GM18909 (cell line): ENCODE results near the gene PRSS3.
"Not testable (repeated sequence)": the region's sequence is repeated elsewhere in the genome, so short reads cannot be mapped to it uniquely, and the experiment has no call there.

ENCODE experiments used
- ATAC-seq: cut with Tn5 transposase; IDR thresholded peaks from one replicate; pipeline ENCODE4 v1.9.1; 2021; ENCODE audit warnings: mild to moderate bottlenecking; ENCODE audit not compliant: unreplicated experiment, poor library complexity

The PRSS3 gene

DNA sequence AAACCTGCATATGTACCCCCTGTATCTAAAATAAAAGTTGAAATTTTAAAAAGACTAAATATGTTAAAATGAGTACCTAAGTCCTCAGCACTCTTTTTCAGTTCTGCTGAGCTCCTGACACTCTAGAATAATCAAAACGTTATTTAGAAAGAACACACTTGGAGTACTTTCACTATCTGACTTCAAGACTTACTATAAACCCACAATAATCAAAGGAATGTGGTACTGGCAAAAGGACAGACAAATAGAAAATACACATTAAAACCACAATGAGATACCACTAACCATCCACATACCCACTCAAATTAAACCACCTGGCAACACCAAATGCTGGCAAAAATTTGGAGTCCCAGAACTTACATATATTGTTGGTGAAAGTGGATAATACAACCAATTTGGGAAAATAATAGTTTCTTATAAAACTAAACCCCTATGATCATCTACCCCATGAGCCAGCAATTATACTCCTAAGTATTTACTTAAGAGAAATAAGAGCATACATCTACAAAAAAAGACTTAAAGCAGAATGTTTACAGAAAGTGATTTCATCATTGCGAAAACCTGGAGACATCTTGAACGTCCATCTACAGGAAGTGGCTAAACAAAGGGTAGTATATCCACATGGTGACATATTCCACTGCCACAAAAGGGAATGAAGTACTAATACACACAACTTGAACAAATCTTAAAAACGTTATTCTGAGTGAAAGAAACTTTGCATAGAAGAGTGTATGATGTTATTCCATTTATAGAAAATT lies 12.8 kb upstream of the PRSS3 start:
- no peak for ATAC-seq

DNA sequence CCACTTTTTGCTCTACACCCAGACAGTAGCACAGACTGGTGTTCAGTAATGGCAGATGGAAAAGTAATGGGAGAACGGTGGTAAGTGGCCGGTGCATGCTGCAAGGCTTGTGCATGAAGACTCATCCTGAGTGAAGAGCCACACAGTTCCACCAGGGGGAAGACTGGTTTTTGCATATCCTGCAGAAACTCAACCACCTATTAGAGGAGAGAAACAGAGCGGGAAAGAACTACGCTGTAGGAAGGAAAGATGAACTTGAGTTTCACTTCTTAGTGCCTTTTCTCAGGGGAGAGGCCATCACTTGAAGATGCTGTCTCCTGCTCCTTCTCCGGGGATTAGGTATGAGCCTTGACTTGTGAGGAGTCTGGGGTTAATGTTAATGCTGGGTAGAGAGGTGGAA lies 9.4 kb upstream of the PRSS3 start:
- ATAC-seq: no peak

DNA sequence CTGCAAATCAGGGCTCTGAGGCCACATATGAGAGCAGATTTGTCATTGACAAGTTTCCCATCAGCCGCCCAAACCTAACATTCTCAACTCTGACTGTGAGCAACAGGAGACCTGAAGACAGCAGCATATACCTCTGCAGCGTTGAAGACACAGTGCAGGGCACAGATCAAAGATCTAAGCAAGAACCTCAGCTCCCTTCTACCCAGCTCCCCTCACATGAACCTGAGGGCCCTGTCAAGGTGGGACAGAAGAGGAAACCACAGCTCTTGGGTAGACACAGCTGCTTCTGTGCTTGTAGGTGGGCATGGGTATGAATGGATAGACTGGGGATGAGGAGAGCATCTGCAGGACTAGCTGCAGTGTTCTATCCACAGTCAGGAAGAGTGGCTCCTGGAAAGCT lies 8.7 kb upstream of the PRSS3 start:
- ATAC-seq: no peak

DNA sequence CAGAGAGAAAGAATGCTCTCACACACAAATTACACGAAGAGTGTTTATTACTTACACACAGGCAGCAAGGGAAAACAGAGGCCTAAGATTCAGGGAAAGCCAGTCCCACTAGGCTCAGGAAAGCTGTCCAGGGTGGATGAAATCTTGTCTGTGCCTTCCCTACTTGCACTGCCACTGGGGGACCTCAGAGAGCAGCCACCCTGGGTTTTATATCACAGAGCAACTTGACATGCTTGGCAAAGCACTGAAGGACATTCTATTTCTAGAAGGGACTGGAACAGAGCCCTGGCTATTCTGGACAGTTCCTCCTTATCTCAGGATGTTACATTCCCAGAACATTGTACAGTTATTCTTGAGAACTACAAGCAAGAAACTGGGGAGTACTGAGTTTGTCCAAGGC lies 7.5 kb upstream of the PRSS3 start:
- no peak for ATAC-seq

- ATAC-seq: not testable (repeated sequence)
These were observed 5.9 kb upstream of the PRSS3 start for GRCh38 chr9:33789429-33789828.

DNA sequence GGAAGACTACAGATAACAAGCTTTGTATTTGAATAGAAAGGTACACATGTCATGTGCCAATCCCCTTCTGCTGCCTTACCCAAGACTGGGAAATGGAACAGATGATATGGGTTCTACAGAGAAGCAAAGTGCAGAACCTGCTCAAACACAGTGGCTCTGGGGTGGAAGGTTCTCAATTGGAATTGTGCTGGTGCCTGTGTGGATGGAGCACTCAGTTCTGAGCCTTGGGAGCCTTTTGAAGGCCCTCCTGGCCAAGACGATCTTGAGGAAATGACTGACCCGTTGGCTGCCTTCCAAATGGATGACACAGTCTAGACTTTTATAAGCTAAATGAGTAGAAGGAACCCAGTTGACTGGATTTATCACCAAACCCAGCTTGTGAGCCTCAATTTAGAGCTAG lies 4.2 kb upstream of the PRSS3 start:
- no peak for ATAC-seq

DNA sequence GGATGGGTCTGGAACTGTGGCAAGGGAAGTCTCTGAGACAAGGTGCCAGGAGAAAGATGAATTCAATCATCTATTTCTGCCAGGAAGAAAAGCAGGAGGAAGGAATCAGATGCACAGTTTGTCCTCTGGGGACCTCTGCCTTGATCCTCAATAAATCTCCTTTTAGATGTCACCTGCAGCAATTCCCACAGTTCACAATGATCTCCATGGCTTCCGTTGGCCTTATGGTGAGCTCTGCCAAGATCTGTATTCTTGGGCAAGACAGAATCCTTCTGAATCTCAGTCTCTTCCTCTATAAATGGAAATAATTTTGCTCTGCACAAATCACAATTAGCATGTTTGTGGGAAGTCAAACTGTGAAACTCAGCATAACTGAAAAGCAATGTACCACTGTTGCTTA lies 1.9 kb upstream of the PRSS3 start:
- not testable (repeated sequence) for ATAC-seq

DNA sequence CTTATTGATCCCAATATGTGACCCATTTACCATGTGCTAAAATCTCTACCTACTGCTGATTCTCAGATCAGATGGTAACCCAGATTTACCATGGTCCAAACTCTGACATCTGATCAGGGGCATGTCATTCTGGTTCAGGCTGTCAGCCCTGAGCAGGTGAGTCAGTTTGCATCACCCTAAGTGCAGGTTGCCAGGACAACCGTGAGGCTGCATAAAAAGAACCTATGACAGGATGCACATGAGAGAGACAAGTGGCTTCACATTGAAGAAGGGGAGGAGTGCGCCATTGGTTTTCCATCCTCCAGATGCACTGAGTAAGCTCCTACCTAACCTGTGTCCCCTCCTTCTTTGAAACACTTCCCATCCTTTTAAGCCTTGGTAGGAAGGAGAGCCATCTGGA lies 801 bp upstream of the PRSS3 start:
- ATAC-seq: no peak

GRCh38 chr9:33795819-33796218 lies 458 bp downstream of the PRSS3 start:
- no peak for ATAC-seq

DNA sequence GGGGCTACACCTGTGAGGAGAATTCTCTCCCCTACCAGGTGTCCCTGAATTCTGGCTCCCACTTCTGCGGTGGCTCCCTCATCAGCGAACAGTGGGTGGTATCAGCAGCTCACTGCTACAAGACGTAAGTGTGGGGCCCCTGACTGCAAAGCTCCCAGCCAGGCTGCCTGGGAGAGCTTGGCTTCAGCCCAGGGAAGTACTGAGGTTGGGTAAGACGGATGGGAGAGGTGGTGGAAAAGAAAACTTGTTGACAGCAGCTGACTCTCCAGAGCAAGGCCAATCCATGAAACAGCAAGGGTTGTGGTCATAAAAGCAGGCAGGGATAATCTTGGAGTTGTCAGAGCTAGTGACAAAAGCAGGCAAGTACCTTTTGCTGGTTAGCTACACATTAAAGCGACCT lies 1.3 kb downstream of the PRSS3 start:
- not testable (repeated sequence) for ATAC-seq

GRCh38 chr9:33797837-33798236 lies 2.5 kb downstream of the PRSS3 start:
- no peak for ATAC-seq

- no peak for ATAC-seq
These were observed 3.2 kb downstream of the PRSS3 start for GRCh38 chr9:33798545-33798944.

DNA sequence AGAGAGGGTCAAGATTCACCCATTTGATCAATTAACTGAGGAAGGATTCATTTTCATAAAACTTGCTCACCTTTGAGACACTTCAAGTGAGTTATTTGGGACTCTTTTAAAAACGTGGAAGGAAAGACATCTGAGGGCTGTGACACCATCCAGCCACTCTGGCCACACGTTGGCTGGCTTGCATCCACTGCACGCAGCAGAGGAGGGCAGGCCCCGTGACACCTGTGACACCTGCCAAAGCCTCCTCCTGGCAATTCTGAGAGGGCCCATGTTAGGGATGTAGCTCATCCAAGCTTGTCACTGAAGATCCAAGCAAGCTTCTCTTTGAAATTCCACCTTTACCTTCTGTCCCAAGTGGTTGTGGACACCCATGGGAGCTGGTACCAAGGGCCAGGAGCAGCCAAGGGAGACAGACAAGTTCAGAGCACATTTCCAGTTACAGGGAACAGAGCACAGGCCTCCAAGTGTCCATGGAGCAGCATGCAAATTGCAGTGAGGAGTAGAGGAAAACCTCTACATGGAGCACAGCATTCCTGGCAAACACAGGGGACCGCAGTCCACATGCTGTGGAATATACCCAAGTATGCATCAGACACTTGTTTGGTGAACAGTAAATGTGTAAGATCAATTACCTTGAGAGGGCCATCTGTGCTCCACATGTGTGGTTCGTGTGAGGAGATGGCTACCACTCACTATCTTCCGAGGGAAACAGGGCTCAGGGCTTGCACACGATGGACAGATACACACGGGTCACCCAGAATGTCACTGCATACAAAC lies 4.8 kb downstream of the PRSS3 start:
- ATAC-seq: no peak

DNA sequence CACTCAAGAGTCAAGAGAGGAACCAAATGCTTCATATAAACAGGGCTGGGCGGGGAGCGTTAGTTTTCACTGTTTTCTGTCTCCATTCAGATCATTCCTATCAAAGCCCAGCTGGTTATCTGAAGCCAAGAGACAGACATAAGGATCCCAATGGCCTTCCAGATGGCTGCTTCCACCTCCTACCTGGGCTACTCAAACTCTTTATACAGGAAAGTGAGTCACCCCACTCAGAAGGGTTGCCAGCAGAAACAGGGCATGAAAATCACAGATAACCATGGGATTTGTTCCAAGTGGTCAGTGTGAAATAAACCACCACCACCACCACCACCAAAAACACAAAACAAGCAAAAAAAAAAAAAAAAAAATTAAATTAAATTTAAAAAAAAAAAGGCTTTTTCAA lies 5.5 kb downstream of the PRSS3 start:
- no peak for ATAC-seq

DNA sequence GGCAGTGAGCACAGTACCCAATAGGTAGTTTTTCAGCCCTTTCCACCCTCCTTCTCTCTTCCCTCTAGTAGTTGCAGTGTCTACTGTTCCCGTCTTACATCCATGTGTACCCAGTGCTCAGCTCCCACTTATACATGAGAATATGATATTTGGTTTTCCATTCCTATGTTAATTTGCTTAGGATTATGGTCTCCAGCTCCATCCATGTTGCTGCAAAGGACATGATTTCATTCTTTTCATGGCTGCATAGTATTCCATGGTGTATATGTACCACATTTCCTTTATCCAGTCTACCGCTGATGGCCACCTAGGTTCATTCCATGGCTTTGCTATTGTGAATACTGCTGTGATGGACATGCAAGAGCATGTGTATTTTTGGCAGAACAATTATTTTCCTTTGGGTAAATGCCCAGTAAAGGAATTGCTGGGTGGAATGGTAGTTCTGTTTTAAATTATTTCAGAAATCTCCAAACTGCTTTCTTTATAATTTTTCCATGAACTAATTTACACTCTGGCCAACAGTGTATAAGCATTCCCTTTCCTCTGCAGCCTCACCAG lies 6.7 kb downstream of the PRSS3 start:
- ATAC-seq: not testable (repeated sequence)

DNA sequence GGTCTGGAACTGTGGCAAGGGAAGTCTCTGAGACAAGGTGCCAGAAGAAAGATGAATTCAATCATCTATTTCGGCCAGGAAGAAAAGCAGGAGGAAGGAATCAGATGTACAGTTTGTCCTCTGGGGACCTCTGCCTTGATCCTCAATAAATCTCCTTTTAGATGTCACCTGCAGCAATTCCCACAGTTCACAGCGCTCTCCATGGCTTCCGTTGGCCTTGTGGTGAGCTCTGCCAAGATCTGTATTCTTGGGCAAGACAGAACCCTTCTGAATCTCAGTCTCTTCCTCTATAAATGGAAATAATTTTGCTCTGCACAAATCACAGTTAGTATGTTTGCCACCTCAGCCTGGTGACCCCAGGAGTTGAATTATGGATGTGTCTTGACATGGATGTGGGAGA lies 8.8 kb downstream of the PRSS3 start:
- not testable (repeated sequence) for ATAC-seq

DNA sequence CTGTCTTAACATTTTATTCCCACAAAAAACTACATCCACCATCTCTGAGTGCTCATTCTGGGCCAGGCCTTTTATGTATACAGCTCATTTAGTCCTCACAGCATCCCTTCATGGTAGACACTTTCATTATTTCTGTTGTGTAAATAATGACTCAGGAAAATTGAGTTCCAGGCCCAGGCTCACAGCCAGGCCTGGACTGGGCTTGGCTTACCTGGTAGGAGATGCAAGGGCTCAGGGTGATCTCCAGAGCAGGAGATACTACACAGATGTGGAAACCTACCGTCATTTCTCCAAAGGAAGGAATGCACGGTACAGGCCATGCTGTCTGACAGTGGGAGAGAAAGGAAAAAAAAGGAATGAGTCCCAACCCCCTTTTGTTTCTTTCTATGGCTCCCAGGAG lies 11.8 kb downstream of the PRSS3 start:
- ATAC-seq: not testable (repeated sequence)

DNA sequence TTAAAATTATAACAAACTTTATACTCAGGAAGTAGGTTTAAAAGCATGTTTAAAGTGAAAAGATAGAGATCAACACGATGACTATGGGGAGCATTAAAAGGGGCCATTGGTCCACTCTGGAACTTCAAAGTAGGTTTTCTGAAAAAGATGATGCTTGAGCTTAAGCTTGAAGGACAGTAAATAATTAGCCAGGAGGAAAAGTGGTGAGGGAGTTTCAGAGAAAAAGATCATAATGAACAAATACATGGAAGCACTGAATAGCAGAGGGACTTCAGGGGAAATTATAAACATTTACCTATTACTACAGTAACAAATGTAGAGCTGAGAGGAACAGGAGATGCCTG lies 13.6 kb downstream of the PRSS3 start:
- ATAC-seq: peak; percentile 38

- ATAC-seq: peak; percentile 10
These were observed 14.1 kb downstream of the PRSS3 start for GRCh38 chr9:33809506-33809905.

- ATAC-seq: no peak
These were observed 18.6 kb downstream of the PRSS3 start for GRCh38 chr9:33813712-33814641.

DNA sequence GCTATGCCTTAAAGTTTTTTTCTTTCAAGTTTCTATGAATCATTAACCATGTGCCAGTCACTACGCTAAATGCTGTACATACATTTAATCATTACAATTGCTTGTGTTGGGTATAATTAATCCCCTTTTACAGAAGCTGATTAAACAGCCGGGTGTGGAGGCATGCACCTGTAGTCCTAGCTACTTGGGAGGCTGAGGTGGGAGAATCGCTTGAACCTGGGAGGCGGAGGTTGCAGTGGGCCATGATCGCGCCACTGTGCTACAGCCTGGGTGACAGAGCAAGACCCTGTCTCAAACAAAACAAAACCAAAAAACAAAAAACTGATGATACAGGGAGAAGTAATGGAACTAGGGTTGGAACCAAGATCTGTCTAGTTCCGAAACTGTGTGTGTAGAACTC lies 20.4 kb downstream of the PRSS3 start:
- ATAC-seq: no peak
